ENCODE data around the gene RBBP8NL. TPM values are rescaled to one million over a fixed set of nuclear protein-coding genes. Genes with fewer than 3 reads are reported as not detected.

RBBP8NL gene
- total RNA-seq, 2 donors from 2014 or later = not detected

GRCh38 chr20:62370115-62370806, 57.1 kb downstream of the RBBP8NL start:
- peak; percentile 67 to 71 for ATAC-seq
- Mint-ChIP-seq H3K27ac (no peak overlapping the region), H3K9me3 (no peaks in the 10 kb centered on the region), H3K36me3 (no peaks in the 10 kb centered on the region)
- DNase-seq (ENCODE audit: low spot score in 2 of 2) = no peak

GRCh38 chr20:62369815-62370114, 57.6 kb downstream of the RBBP8NL start:
- no peak for ATAC-seq
- no peak overlapping the region for H3K27ac Mint-ChIP-seq
- no peaks in the 10 kb centered on the region for H3K9me3 Mint-ChIP-seq
- no peaks in the 10 kb centered on the region for H3K36me3 Mint-ChIP-seq
- DNase-seq (ENCODE audit: low spot score in 2 of 2) = no peak

- Mint-ChIP-seq H3K27ac (no peak overlapping the region), H3K9me3 (no peaks in the 10 kb centered on the region), H3K36me3 (no peaks in the 10 kb centered on the region)
- peak in 1 of 2 donors; percentile 15 for ATAC-seq
- DNase-seq (ENCODE audit: low spot score in 2 of 2) = no peak
Measured at GRCh38 chr20:62368976-62369814, 58.1 kb downstream of the RBBP8NL start.

- no peak overlapping the region for H3K27ac Mint-ChIP-seq
Measured at GRCh38 chr20:62368392-62368975, 58.9 kb downstream of the RBBP8NL start.

GRCh38 chr20:62367633-62368391, 59.5 kb downstream of the RBBP8NL start:
- Mint-ChIP-seq H3K9me3 (no peaks in the 10 kb centered on the region), H3K27ac (no peak overlapping the region), H3K36me3 (no peaks in the 10 kb centered on the region)
- DNase-seq (ENCODE audit: low spot score in 2 of 2) (no peak), ATAC-seq (no peak)

More at GRCh38 chr20:62368392-62368975, 58.9 kb downstream of the RBBP8NL start:
- Mint-ChIP-seq H3K36me3 (no peaks in the 10 kb centered on the region), H3K9me3 (no peaks in the 10 kb centered on the region)
- DNase-seq (ENCODE audit: low spot score in 2 of 2) (no peak), ATAC-seq (no peak)

- Mint-ChIP-seq H3K9me3 (no peaks in the 10 kb centered on the region), H3K36me3 (no peaks in the 10 kb centered on the region), H3K27ac (no peak within 1 kb of the TSS)
- DNase-seq (ENCODE audit: low spot score in 2 of 2) = no peak
- peak; percentile 16 to 38 for ATAC-seq
Measured at GRCh38 chr20:62367136-62367632, 60.2 kb downstream of the RBBP8NL start, which contains the start of gene LAMA5. TSS of gene LAMA5 (minus strand) at chr20:62367312. CDS start at chr20:62367245, 67 bp downstream.

GRCh38 chr20:62366370-62367135, 60.8 kb downstream of the RBBP8NL start:
- ATAC-seq (no peak), DNase-seq (ENCODE audit: low spot score in 2 of 2) (no peak)
- Mint-ChIP-seq H3K27ac (no peak overlapping the region), H3K36me3 (no peaks in the 10 kb centered on the region), H3K9me3 (no peaks in the 10 kb centered on the region)

GRCh38 chr20:62365814-62366369, 61.4 kb downstream of the RBBP8NL start:
- Mint-ChIP-seq H3K9me3 (no peaks in the 10 kb centered on the region), H3K27ac (no peak overlapping the region), H3K36me3 (no peaks in the 10 kb centered on the region)
- ATAC-seq (no peak), DNase-seq (ENCODE audit: low spot score in 2 of 2) (no peak)

GRCh38 chr20:62364911-62365736, 62.2 kb downstream of the RBBP8NL start:
- no peak overlapping the region for H3K27ac Mint-ChIP-seq
- no peaks in the 10 kb centered on the region for H3K36me3 Mint-ChIP-seq
- DNase-seq (ENCODE audit: low spot score in 2 of 2) = no peak
- H3K9me3 Mint-ChIP-seq = no peaks in the 10 kb centered on the region
- ATAC-seq = no peak

GRCh38 chr20:62363920-62364851, 63.2 kb downstream of the RBBP8NL start:
- Mint-ChIP-seq H3K27ac (no peak overlapping the region), H3K9me3 (no peaks in the 10 kb centered on the region), H3K36me3 (no peaks in the 10 kb centered on the region)
- ATAC-seq (no peak), DNase-seq (ENCODE audit: low spot score in 2 of 2) (no peak)

- Mint-ChIP-seq H3K27ac (no peak overlapping the region), H3K9me3 (no peaks in the 10 kb centered on the region), H3K36me3 (no peaks in the 10 kb centered on the region)
- DNase-seq (ENCODE audit: low spot score in 2 of 2) = no peak
- ATAC-seq = no peak
Measured at GRCh38 chr20:62362991-62363919, 64.1 kb downstream of the RBBP8NL start.

GRCh38 chr20:62362590-62362940, 64.8 kb downstream of the RBBP8NL start:
- no peak for ATAC-seq
- no peaks in the 10 kb centered on the region for H3K9me3 Mint-ChIP-seq
- no peak for DNase-seq (ENCODE audit: low spot score in 2 of 2)
- no peak overlapping the region for H3K27ac Mint-ChIP-seq
- H3K36me3 Mint-ChIP-seq = no peaks in the 10 kb centered on the region

- Mint-ChIP-seq H3K9me3 (no peaks in the 10 kb centered on the region), H3K27ac (no peak overlapping the region), H3K36me3 (no peaks in the 10 kb centered on the region)
- no peak for ATAC-seq
- DNase-seq (ENCODE audit: low spot score in 2 of 2) = no peak
Measured at GRCh38 chr20:62361799-62362589, 65.3 kb downstream of the RBBP8NL start.

Data from activated naive CD4-positive, alpha-beta T cell treated with anti-CD3 and anti-CD28 coated beads, Interleukin-2, amount 50 U/mL, for 72 hours (primary cell).